Pancreas (tissue), 10 donors: ENCODE data around the gene USP1. TPM values are rescaled to one million over a fixed set of nuclear protein-coding genes. Genes with fewer than 3 reads are reported as not detected.

Experiments used
- ATAC-seq, 4 donors: fragments of 200-7000 bp; cut with Tn5 transposase; one replicate each; pipeline versions ENCODE4 v1.8.0 to v1.9.1; 2020; ENCODE audit warnings: mild to moderate bottlenecking in 4 of 4, moderate library complexity in 4 of 4
- DNase-seq, 6 donors: peaks; one replicate each; pipeline ENCODE4 v3.0.0-alpha.2; 2020
- FAIRE-seq: peaks from 2 replicates; lab custom pipeline; 2012; peaks lifted over from hg19 to GRCh38; lab: Jason Lieb, UNC
- H3K27ac ChIP-seq, 4 donors: fragments of 200-600 bp; sonication (generic); 1 replicate in 3 of 4; 2 replicates in 1 of 4; pipeline versions ENCODE4 v1.5.0 to v1.8.0; 2020
- H3K27me3 ChIP-seq, 4 donors: fragments of 200-600 bp; one replicate each; pipeline ENCODE4 v1.8.0; 2021
- H3K36me3 ChIP-seq, 3 donors: fragments of 200-600 bp; sonication (generic) in 1 of 3; one replicate each; pipeline versions ENCODE4 v1.5.0 to v1.8.0; 2020 to 2021
- H3K4me1 ChIP-seq, 3 donors: fragments of 200-600 bp; one replicate each; pipeline ENCODE4 v1.8.0; 2021
- H3K4me3 ChIP-seq, 4 donors: fragments of 200-600 bp; sonication (generic) in 2 of 4; one replicate each; pipeline versions ENCODE4 v1.5.0 to v1.8.0; 2020 to 2021
- H3K9me3 ChIP-seq, 4 donors: fragments of 200-600 bp; one replicate each; pipeline ENCODE4 v1.8.0; 2021
- CTCF ChIP-seq, 4 donors: fragments of 200-600 bp; sonication (generic) in 3 of 4; IDR thresholded peaks; one replicate each; pipeline versions ENCODE4 v1.5.0 to v1.8.0; 2021; ENCODE audit warnings: antibody characterized with exemption in 4 of 4
- WGBS, 2 donors: extraction: QIAGEN DNeasy Blood & Tissue Kit; methylation state at CpG; one replicate each; pipeline ENCODE4 v1.1.7; 2013; 5-methylcytosine and 5-hydroxymethylcytosine counted together
- intact Hi-C, 3 donors: fragments of 100-400 bp; cut with DNase I; formaldehyde crosslinking; loops; one replicate each; pipeline versions ENCODE4 v1.11.1 to v1.14.2; 2022
- polyA plus RNA-seq, 2 donors: library from polyadenylated mRNA; stranded (reverse); fragments of 200-250 nt; gene quantifications; one replicate each; pipeline ENCODE4 v1.2.3, GENCODE V29; 2013
- total RNA-seq, 6 donors: library from RNA; stranded (reverse); fragmentation: NEBNext Ultra II Directional in 4 of 6; extraction: Animal tissue kit (Norgen Biotek cat#: 25700) in 4 of 6; gene quantifications; one replicate each; pipeline versions ENCODE4 v1.2.1 to v1.2.4, GENCODE V29; 2021 to 2023
- donor health status: healthy with polysubstance abuse.
- donor health status: DM: no; HTN: no; CAD: no; lungs with moderate emphysema.
- donor health status: DM: no; HTN: no; CAD: no.
- donor health status: control.
- donor health status: control.
- donor health status: Bipolar disorder and iron deficiency.
- donor health status: DM: yes; HTN: yes; CAD: no.
- donor health status: DM: no; HTN: no; CAD: no.
- donor health status: DM: no; HTN: no; CAD: no.
- donor health status: DM: yes; HTN: yes; CAD: no.

Gene USP1
- 10 to 100 TPM in 4 of 6 donors, 1 to 10 TPM in 2; 7.2 to 12.8 (median 10.5) TPM for total RNA-seq
- 10 to 100 TPM in 1 of 2 donors, 1 to 10 TPM in 1; 3.6 to 10.4 TPM for polyA plus RNA-seq

GRCh38 chr1:62436466-62437272 lies at the start of gene USP1:
TSS of gene USP1 (plus strand) at chr1:62437049. CDS start at chr1:62439868, 2,819 bp downstream.
- DNase-seq (peak; percentile 88 to 97 (median 94)), ATAC-seq (peak; percentile 81 to 91 (median 83)), FAIRE-seq (peak; percentile 90)
- Histone ChIP-seq H3K4me1 (peaks cover 13 to 27% (median 19%) of the 10 kb centered on the region in 3 donors), H3K4me3 (peak within 1 kb of the TSS; percentile 72 to 94 (median 82)), H3K27ac (peak within 1 kb of the TSS; percentile 78 to 99 (median 96)), H3K27me3 (no peaks in the 10 kb centered on the region), H3K36me3 (no peaks in the 10 kb centered on the region), H3K9me3 (no peaks in the 10 kb centered on the region)
- intact Hi-C loops = no loop called here
- 0 to 1% methylated on average over 70 to 76 of the region's 76 CpGs for WGBS, 2 donors
- no peak for TF ChIP-seq CTCF (IDR thresholded peaks at IDR 0.05)

- FAIRE-seq = no peak
- no peak for DNase-seq
- Histone ChIP-seq H3K4me3 (no peak overlapping the region), H3K27ac (no peak overlapping the region), H3K9me3 (no peaks in the 10 kb centered on the region), H3K27me3 (no peaks in the 10 kb centered on the region), H3K4me1 (peaks cover 3 to 29% (median 21%) of the 10 kb centered on the region in 3 donors), H3K36me3 (no peaks in the 10 kb centered on the region)
- no peak for TF ChIP-seq CTCF (IDR thresholded peaks at IDR 0.05)
- intact Hi-C loops = no loop called here
- 95 to 96% methylated on average over 6 of the region's 6 CpGs for WGBS, 2 donors
- no peak for ATAC-seq
Measured at GRCh38 chr1:62389531-62389930, 47.3 kb upstream of the USP1 start.

- ATAC-seq (no peak), DNase-seq (no peak), FAIRE-seq (no peak)
- WGBS, 2 donors = 91 to 95% methylated on average over 7 of the region's 7 CpGs
- TF ChIP-seq CTCF (IDR thresholded peaks at IDR 0.05) = no peak
- Histone ChIP-seq H3K4me3 (no peak overlapping the region), H3K27me3 (no peaks in the 10 kb centered on the region), H3K9me3 (no peaks in the 10 kb centered on the region), H3K36me3 (no peaks in the 10 kb centered on the region), H3K27ac (no peak overlapping the region), H3K4me1 (peaks cover 3 to 24% (median 21%) of the 10 kb centered on the region in 3 donors)
- intact Hi-C loops = no loop called here
Measured at GRCh38 chr1:62390071-62390470, 46.8 kb upstream of the USP1 start.

GRCh38 chr1:62391369-62391971 lies 45.4 kb upstream of the USP1 start:
- TF ChIP-seq CTCF (IDR thresholded peaks at IDR 0.05) = peak in 3 of 4 donors; percentile 14 to 35 (median 19)
- ATAC-seq = peak in 2 of 4 donors; percentile 61 to 63
- FAIRE-seq = no peak

More at GRCh38 chr1:62391369-62391971, 45.4 kb upstream of the USP1 start:
- peak in 4 of 6 donors; percentile 17 to 64 (median 35) for DNase-seq
- Histone ChIP-seq H3K4me3 (no peak overlapping the region), H3K9me3 (no peaks in the 10 kb centered on the region), H3K27me3 (no peaks in the 10 kb centered on the region), H3K36me3 (no peaks in the 10 kb centered on the region), H3K27ac (no peak overlapping the region), H3K4me1 (peaks cover 0 to 11% (median 10%) of the 10 kb centered on the region in 3 donors)
- intact Hi-C loops = no loop called here
- 31 to 44% methylated on average over 3 of the region's 3 CpGs for WGBS, 2 donors
